Activated T-cell treated with anti-CD3 and anti-CD28 coated beads, Interleukin-2, amount 50 U/mL, for 1 hour (primary cell): ENCODE data around the gene STK4.
A peak's percentile ranks its signal among the peaks of the same experiment; 100 is the strongest.

ENCODE experiments used
- DNase-seq: peaks from one replicate; pipeline ENCODE4 v3.0.0-alpha.2; 2020

The STK4 gene

DNA sequence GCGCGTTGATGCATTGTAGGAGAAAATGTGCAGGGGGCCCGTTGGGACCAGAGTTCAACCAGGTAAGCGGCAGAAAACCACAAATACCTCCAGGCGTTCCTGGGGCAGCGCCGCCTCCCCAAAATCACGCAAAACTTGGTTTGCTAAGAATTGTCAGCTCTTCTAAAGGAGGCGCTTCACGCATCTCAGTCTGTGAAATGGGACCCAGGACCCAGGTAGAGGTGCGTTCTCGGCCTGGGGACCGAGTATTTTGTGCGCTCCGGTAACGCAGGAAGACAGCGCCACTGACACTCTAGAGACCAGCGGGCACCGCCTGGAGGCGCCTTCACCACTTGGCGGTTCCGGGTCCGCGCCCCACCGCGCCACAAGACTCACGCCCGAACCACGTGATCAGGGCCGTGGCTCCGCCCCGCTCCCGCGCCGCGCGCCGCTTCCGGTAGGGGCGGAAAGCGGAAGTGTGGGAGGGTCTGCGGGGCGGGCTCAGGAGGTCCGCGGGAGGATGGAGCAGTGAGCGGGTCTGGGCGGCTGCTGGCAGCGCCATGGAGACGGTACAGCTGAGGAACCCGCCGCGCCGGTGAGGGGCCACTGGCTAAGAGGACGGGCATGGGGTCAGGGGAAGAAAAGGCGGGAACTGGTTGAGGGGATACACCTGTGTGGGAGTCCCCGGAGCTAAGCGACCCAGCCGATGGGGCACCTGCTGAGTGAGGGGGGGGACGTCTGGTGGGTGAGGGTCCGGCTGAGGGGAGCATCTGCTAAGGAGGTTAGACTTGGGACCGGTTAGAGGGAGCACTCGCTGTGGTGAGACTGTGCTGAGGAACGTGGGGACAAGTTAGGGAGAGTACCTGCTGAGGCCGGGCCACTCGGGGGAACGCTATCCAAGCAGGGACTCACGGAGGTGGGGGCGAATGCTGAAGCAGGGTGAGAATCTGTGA is at the start of gene STK4:
Gene STK4, plus strand, starts transcription at position 483 of the 932 bp plus-strand sequence. Its CDS starts 57 bp downstream, at position 540.
- DNase-seq, result peak; percentile 98

DNA sequence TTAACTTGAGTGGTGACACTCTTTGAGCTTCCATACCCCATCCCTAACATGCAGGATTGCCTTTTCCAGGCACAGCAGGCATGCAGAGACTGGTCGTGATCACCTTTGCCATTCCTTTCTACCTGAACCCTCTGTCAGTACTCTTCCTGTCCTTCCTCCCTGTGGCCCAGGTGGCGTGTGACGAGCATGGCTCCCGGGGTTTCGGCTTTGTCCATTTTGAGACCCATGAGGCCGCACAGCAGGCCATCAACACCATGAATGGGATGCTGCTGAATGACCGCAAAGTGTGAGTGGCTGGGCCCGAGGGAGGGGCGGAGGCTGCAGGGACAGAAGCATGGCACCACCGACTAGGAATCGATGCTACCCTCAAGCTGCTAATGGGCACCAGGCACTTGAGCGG is 49.7 kb upstream of the STK4 start:
- DNase-seq, result no peak

DNA sequence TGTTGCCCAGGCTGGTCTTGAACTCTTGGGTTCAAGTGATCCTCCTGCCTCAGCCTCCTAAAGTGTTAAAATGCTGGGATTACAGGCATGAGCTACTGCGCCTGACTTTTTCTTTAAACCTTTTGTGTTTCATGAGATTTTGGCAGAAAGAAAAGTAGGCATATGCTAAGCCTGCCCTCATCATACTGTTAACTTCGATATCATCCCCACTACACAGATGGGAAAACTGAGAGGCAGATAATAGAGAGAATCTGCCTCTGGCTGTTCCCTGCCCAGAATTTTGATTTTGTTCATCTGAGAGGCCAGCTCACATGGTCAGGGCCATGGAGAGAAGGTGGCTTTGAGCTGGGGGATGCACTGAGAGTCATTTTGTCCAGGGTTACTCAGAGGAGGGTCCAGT is 48.9 kb upstream of the STK4 start:
- DNase-seq, result no peak

GRCh38 chr20:44918342-44918741 is 48.0 kb upstream of the STK4 start:
- DNase-seq, result no peak

- no peak for DNase-seq
Observed at GRCh38 chr20:44918761-44919160, 47.6 kb upstream of the STK4 start.

DNA sequence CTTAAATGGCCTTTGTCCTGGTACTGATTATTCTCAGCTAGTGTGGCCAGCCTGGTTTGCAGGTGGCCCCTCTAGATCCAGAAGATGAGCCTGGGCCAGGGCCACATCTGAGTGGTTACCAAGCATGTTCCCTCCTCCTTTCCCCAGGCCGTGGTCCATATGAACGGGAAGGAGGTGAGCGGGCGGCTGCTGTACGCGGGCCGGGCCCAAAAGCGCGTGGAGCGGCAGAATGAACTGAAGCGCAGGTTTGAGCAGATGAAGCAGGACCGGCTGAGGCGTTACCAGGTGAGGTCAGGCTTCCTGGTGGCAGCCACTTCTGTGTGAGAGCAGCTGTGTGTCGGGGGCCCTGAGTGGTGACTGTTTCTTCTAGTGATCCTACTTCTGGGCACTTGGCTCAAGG is 44.9 kb upstream of the STK4 start:
- no peak for DNase-seq

GRCh38 chr20:44924541-44924940 is 41.8 kb upstream of the STK4 start:
- DNase-seq, result no peak

DNA sequence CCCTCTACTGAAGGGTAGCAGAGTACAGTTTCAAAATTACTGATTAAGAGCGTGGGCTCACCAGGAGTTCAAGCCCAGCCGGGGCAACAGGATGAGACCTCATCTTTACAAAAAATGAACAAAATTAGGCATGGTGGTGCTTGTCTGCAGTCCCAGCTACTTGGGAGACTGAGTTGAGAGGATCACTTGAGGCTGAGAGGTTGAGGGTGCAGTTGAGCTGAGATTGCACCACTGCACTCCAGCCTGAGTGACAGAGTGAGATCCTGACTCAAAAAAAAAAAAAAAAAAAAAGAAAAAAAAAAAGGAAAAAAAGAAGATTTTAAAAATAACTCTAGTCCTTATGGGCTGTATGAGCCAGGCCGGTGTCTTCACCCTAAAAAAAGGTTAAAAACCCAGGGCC is 37.7 kb upstream of the STK4 start:
- no peak for DNase-seq

GRCh38 chr20:44930517-44931168 is 35.7 kb upstream of the STK4 start:
- DNase-seq, result no peak

DNA sequence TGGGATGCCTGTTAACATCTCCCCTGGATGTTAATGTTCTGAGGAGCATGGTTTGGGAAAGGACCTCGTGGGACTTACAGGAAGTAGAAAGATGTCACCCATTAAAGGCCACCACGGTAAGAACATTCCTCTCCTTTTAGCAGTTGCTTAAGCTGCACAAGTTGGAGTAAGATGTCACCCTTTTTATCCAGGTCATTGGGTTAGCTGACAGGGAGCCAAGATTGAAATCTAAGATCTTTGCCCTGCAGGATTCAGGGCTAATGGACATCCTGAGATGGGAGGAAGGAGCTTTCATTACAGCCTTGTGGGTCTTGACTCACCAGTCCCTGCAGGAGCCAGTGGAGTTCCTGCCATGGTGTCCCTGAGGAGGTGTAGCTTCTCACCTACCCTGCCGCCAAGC is 34.4 kb upstream of the STK4 start:
- no peak for DNase-seq

DNA sequence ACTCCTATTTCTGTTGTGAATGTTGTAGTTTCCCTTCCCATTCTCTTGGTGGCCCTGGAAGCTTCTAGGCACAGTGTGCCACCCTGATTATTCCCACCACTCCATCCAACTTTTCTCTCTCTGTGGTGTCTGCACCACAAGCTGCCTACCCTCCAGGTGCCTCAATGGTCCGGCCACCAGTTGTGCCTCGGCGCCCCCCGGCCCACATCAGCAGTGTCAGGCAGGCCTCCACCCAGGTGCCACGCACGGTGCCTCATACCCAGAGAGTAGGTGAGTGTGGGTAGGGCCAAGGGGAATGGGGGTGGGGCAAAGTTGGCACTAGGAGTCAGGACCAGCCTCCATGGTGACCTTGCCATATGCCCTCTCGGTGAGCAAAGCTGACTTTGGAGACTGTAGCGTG is 33.4 kb upstream of the STK4 start:
- no peak for DNase-seq

- no peak for DNase-seq
Observed at GRCh38 chr20:44936510-44936909, 29.8 kb upstream of the STK4 start.

GRCh38 chr20:44938637-44939036 is 27.7 kb upstream of the STK4 start:
- DNase-seq, result no peak

DNA sequence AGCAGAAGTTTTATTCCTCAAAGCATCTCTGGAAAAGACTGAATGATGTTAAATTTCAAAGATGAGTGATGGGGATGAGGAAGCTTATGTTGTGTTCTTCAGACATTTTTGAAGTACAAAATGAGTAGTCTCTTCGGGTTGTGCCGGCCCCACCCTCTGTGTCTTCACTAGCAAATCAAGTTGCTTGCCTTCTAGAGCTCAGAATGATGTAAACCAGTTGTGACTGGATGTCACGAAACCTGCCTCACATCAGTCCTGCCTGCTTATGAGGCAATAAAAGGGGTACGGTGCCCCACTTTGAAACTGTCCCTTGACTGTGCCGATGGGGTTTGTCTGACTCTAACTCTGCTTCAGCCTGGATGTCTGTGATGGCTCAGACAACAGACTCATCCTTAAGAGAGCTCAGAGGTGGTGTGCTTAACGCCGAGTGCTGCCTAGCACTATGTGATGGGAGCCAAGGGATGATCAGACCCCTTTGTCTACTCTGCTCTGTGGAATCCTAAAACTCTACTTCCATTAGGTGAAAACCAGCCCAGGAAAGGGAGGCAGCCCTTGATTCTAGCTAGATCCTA is 25.1 kb upstream of the STK4 start:
- no peak for DNase-seq

DNA sequence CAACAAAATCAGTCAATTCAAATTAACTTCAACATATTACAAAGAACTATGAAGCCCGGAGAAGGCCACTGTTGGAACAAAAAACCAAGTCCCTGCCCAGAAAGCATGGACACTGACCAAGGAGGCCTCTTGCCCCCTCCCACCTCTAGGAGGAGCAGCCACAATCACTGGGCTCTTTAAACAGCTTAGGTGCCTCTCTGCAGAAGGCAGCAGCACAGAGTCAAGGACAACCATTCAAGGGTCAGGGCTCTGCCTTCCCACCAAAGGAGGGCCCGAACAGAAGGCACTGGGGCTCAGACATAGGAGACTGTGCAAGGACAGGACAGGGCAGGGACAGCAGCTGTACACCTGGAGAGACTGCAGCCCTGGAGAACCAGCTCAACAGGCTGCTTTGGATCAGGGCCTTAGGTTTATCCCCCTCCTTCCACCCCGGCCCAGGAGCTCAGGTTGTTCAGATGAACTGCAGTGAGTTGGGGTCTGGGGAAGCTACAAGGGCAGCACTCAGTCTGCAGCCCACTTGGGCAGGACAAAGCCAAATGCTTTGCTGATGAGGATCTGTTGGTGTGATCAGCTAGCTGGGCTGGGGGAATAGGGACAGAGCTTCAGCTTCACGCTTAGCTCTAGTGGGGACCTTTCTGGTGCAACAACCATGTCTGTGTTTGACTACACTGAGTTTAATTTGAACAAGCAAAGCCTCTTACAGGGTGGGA is 23.9 kb upstream of the STK4 start:
- no peak for DNase-seq

DNA sequence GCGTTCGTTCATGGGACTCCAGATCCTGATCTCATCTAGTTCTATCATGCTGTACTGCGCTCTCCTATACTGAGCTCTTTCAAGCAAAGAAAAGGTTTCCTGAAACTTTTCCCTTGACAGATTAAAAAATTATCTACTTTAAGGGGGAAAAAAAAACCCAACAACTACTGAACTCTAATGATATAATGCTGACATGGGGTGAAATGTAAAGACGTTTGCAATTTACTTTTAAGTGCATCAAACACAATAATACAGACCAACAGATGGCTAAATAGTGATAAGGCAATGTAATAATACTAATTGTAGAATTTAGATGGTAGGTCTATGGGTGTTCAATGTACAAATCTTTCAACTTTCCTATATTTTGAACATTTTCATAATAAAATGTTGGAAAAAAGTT is 22.5 kb upstream of the STK4 start:
- no peak for DNase-seq

DNA sequence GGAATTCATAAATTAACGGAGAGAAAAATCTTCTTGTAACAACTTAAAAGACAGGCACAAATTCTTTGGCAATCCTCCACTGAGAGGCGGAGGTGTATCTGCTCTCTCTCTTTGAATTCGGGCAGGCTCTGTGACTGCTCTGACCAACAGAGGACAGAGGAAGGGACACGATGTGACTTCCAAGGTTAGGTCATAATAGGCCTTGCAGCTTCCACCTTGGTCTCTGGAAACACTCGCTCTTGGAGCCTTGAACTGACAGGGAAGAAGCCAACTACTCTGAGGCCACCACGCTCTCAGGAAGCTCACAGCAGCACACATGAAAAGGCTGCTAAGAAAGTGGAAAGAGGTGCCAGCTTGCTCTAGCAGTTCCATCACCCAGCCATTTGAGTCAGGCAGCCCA is 21.1 kb upstream of the STK4 start:
- DNase-seq, result no peak

GRCh38 chr20:44946271-44946852 is 19.9 kb upstream of the STK4 start:
- DNase-seq, result no peak

DNA sequence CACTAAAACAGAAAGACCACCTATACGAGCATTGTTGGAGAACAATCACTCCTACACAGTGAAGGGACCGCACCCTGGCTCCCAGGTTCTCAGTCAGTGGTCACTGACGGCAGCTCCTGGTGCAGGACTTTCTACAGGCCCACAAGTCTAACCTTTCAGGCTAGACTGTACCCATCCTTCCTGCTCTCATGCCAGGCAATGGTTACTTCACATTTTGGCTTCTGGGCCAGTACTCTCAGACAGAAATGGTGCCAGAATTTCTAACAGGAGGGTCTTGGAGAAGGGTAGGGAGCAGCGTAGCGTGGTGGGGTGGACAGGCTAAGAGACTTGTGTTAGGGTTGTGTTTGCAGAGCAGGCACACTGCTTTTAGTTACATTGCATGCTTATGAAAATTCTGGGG is 18.2 kb upstream of the STK4 start:
- no peak for DNase-seq

GRCh38 chr20:44948513-44948912 is 17.8 kb upstream of the STK4 start:
- no peak for DNase-seq

- no peak for DNase-seq
Observed at GRCh38 chr20:44950368-44950767, 15.9 kb upstream of the STK4 start.

GRCh38 chr20:44952731-44953130 is 13.6 kb upstream of the STK4 start:
- DNase-seq, result no peak

GRCh38 chr20:44954211-44954610 is 12.1 kb upstream of the STK4 start:
- DNase-seq, result no peak
